ENCODE results near the gene OR1I1.
"Not testable (repeated sequence)": the region's sequence is repeated elsewhere in the genome, so short reads cannot be mapped to it uniquely, and the experiment has no call there.

The OR1I1 gene

DNA sequence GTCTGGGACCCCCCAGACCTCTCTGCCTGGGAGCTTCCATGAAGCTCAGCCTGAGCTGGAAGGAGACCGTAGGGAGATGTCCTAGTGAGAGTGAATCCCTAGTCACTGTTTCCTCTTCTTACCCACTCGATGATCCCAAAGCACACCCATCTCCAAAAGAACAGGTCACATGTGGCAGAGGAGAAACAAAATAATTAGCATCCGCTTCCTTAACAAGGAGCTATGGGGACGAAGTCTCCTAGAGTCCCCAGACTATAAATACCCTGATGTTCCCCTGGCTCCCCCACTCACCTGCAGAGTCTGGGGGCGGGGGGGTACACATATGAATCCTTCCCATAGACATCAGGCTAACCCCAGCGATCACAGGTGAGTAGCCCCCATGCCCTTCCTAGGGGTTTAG is at the start of gene OR1I1:
Gene OR1I1, plus strand, starts transcription at position 301 of the 400 bp plus-strand sequence. CDS start 4,855 bp downstream, outside the sequence.
- DNase-seq, result no peak

DNA sequence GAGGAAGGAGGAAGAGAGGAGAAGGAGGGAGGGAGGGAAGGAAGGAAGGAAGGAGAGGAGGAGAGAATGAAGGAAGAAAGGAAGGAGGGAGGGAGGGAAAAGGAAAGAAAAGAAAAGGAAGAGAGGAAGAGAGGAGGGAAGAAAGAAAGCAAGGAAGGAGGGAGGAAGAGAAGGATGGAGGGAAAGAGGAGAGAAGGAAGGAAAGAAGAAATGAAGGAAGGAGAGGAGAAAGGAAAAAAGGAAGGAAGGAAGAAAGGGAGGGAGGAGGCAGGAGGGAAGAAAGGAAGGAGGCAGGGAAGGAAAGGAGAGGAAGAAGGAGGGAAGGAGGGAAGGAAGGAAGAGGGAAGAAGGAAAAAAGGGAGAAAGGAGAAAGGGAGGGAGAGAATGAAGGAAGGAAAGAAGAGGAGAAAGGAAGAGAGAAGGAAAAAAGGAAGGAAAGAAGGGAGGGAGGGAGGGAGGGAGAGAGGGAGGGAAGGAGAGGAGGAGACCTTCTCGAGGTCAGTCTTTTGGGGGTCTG is 46.2 kb upstream of the OR1I1 start:
- no peak for DNase-seq

GRCh38 chr19:15037586-15037985 is 44.4 kb upstream of the OR1I1 start:
- no peak for DNase-seq

DNA sequence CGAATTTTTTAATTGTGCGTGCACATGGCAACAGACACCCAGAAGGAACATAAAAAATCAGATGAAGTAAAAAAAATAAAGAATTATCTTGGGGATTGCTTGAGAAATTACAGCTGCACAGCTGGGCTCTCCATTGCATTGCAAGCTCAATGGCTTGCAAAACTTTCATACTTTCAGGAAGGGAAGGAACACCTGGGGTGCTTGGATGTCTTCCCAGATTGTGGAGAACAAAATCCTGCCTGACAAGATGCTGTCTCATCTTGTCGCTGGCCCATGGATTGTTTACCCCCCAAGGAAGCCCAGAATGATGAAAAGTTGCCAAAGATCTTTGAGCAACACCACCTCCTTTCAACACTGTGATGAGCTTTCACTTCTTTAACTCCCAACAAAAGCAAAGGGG is 43.7 kb upstream of the OR1I1 start:
- DNase-seq, result no peak

GRCh38 chr19:15042003-15042402 is 40.0 kb upstream of the OR1I1 start:
- DNase-seq, result no peak

DNA sequence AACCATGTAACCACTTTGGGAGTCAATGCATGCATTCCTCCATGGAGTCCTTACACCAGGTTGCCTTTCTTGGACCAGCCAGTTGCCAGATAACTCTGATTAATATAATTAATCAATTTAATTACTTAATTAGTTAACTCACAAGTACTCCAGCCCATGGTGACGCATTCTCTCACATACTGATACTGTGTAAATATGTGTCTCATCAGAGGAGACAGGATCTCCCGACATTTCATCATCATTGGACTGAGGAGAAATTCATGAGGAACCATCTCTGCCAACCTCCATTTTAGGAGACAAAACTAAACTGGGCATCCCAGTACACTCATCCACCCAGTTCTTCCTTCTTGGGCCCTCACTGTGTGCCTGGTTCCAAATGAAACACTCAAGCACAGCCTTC is 39.2 kb upstream of the OR1I1 start:
- no peak for DNase-seq

DNA sequence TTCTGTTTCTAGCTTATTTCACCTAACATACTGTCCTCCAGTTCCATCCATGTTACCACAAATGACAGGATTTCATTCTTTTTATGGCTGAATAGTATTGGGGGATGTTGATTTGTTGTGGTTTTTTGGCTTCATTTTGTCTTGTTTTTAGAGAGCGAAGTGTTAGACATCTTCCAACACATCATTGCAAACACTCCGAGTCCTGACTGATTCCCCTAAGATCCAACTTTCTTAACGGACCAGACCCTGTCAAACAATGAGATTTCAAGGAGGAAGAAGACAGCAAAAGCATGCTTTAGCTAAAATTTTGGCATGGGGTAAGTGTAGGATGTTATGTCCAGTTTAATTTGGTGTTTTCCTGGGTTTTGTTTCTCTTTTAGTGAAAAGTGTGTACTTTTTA is 36.5 kb upstream of the OR1I1 start:
- DNase-seq, result no peak

DNA sequence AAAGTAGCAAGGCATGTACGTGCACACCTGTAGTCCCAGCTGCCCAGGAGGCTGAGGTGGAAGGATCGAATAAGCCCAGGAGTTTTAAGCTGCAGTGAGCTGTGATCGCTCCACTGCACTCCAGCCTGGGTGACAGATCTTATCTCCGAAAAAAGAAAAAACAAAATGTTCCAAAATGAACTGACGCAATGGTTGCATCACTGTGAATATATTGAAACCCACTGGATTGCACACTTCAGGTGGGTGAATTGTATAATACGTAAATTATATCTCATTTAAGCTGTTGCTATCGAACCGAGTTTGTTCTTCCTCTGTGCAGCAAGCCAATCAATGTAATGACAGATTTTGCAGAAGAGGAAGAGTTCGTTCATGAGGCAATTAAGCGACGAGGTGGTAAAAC is 34.3 kb upstream of the OR1I1 start:
- DNase-seq, result no peak

- DNase-seq, result no peak
Measured at GRCh38 chr19:15048128-15048527, 33.9 kb upstream of the OR1I1 start.

DNA sequence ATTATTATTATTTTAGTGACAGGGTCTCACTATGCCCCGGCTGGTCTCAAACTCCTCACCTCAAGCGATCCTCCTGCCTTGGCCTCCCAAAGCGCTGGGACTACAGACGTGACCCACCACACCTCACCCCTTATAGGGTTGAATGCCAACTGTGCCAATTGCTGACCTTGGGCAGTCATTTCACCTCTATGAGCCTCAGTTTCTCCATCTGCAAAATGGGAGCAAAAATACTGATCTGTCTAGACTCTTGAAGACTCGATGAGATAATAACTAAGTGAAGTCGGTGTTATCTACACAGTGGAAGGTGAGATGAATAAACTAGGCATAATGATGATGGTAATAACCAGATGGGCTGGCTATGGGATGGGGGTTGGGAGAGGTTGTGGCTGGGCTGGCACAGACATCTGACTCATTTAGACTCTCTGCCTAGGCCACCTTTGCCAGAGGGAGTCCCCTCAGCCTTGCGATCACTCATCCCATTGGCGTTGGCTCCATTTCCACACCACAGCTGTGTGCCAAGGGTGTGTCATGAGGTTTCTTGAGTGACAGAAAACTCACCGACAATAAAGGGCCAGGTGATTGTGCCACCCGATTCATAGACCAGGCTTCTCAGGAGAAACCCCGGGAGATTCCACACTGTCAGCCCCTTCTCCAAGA is 33.0 kb upstream of the OR1I1 start, which contains the start of gene CASP14:
Gene CASP14, plus strand, starts transcription at position 596 of the 657 bp plus-strand sequence. CDS start 2,772 bp downstream, outside the sequence.
- no peak for DNase-seq

DNA sequence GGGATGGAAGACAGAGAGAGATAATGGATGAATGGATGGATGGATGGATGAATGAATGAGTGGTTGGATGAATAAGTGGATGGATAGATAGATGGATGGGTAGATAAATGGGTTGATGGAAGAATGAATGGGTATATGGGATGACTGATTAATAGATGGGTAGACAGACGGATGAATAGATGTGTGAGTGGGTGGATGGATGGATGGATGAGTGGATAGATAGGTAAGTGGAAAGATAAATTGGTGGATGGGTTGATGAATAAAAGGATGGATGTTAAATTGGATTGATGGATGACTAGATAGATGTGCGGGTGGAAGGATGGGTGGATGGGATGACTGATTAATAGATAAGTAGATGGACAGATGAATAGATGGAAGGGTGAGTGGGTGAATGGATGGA is 31.4 kb upstream of the OR1I1 start:
- DNase-seq, result no peak

- no peak for DNase-seq
Measured at GRCh38 chr19:15062036-15062435, 20.0 kb upstream of the OR1I1 start.

DNA sequence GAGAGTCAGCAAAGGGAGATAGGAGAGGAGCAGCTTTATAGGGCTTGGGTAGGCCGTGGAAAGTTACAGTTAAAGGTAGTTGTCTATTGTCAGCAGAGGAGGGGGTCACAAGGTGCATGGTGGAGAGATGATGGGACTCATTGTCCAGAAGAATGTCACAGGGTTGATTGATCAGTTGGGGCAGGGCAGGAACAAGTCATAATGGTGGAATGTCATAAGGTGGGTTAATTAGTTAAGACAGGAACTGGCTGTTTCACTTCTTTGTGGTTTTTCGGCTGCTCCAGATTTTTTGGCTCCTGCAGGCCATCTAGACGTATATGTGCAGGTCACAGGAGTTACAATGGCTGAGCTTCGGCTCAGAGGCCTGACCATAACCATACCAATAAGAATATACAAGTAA is 11.6 kb upstream of the OR1I1 start:
- not testable (repeated sequence) for DNase-seq

- DNase-seq, result no peak
Measured at GRCh38 chr19:15072930-15073647, 8.9 kb upstream of the OR1I1 start.

DNA sequence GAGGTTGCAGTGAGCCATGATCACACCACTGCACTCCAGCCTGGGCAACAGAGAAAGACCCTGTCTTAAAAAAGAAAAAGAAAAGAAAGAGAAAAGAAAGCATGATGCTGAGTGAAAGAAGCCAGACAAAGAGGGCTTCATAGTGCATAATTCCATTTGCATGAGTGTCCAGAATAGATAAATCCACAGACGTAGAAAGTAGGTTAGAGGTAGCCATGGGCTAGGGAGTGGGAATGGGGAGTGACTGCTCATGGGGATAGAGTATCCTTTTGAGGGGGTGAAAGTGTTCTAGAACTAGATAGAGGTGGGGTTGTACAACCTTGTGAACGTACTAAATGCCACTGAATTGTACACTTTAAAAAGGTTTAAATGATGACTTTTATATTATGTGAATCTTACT is 7.6 kb upstream of the OR1I1 start:
- no peak for DNase-seq

GRCh38 chr19:15075806-15076205 is 6.2 kb upstream of the OR1I1 start:
- no peak for DNase-seq

DNA sequence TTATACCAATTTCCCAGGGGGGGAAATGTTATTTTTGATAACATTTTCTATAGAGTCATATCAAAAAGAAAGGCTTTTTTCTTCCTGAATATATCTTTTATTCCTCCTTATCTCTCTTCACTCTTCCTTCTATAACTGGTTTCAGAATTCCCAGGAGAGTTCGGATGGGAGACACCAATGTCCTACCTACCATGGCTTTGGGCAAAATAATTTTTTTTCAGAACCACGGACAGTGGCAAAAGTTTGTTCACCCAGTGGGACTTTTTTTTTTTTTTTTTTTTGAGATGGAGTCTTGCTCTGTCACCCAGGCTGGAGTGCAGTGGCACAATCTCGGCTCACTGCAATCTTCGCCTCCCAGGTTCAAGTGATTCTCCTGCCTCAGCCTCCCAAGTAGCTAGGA is 2.0 kb upstream of the OR1I1 start:
- not testable (repeated sequence) for DNase-seq

DNA sequence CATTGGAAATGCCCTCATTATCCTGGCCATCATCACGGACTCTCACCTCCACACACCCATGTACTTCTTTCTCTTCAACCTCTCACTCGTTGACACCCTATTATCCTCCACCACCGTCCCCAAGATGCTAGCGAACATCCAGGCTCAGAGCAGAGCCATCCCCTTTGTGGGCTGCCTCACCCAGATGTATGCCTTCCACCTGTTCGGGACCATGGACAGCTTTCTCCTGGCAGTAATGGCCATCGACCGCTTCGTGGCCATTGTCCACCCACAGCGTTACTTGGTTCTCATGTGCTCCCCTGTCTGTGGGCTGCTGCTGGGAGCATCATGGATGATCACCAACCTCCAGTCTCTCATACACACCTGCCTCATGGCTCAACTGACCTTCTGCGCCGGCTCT is 5.2 kb downstream of the OR1I1 start:
- no peak for DNase-seq

GRCh38 chr19:15091918-15092753 is 10.1 kb downstream of the OR1I1 start:
- DNase-seq, result peak; percentile 30

DNA sequence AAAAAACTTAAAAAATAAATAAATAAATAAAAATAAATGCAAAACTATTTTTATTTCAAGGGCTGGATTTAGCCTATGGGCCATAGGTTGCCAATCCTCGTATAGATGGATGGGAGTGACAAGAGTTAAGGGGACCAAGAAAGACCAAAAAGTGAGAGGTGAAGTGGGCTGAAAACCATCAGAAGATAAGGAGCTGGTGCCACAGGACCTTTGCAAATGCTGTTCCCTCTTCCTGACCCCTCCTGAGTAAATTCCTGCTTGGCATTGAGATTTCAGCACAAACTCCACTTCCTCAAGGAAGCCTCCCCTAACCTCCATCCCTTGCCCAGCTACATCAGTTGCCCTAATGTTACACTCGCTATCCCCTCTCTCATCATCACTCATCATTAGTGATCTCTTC is 11.0 kb downstream of the OR1I1 start:
- no peak for DNase-seq

- no peak for DNase-seq
Measured at GRCh38 chr19:15096223-15096622, 14.2 kb downstream of the OR1I1 start.

DNA sequence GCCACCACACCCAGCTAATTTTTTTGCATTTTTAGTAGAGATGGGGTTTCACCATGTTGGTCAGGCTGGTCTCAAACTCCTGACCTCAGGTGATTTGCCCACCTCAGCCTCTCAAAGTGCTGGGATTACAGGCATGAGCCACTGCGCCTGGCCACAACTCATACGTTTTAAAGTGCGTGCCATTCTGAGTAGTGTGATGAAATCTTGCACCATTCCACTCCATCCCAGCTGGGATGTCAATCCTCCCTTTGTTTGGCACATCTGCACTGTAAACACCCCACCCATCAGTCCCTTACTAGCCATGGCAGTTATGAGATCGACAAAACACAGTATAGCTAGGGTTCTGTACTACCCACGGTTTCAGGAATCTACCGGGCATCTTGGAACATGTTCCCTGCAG is 16.0 kb downstream of the OR1I1 start:
- DNase-seq, result not testable (repeated sequence)

DNA sequence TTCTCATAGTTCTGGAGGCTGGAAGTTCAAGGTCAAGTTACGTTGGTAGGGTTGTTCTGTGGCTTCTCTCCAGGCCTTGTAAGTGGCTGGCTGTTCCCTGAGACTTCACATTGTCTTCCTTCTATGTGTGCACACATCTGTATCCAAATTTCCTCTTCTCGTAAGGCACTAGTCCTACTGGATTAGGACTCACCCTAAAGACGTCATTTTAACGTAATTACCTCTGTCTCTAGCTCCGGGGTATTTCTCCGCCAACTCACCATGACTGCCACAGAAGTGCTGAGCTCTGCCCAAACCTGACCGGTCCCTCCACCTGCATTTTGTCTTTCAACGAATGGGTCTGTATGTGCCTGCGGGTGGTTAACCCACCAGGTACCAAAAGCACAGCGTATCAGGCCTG is 16.4 kb downstream of the OR1I1 start:
- no peak for DNase-seq
